K562 (cell line): ENCODE results near the gene ZNF629. TPM values are rescaled to one million over a fixed set of nuclear protein-coding genes. Genes with fewer than 3 reads are reported as not detected.
A peak's percentile ranks its signal among the peaks of the same experiment; 100 is the strongest.

Source experiments
- ATAC-seq: fragments of 200-7000 bp; cut with Tn5 transposase; 3 replicates; pipeline ENCODE4 v1.9.1; 2020; ENCODE audit warnings: moderate library complexity
- BruUV-seq: library from RNA; stranded (reverse); fragments of 400-500 nt; replicated peaks from 2 replicates; lab custom pipeline; 2021; lab: Mats Ljungman, UMichigan
- CTCF ChIA-PET: fragments of 300-600 bp; formaldehyde crosslinking; extraction: SDS; loops from one replicate; lab custom pipeline; 2021; ENCODE audit warnings: low intra/inter-chr PET ratio; lab: Yijun Ruan, JAX
- POLR2A ChIA-PET: fragments of 300-600, 350-650 bp; sonication (Branson Sonifier 250); formaldehyde crosslinking; extraction: SDS; loops from one replicate; lab custom pipeline; 2021; ENCODE audit warnings: antibody characterized with exemption, inconsistent platforms; lab: Yijun Ruan, JAX
- DNase-seq, 4 experiments: peaks; one replicate each; pipeline versions ENCODE4 v3.0.0 to v3.0.0-alpha.2; 2011 to 2018; ENCODE audit warnings: low spot score in 3 of 4, mixed read lengths in 3 of 4; ENCODE audit errors: extremely low read depth in 1 of 4
- FAIRE-seq: peaks from 2 replicates; lab custom pipeline; 2011; peaks lifted over from hg19 to GRCh38; lab: Jason Lieb, UNC
- H2AFZ ChIP-seq: 2 replicates; pipeline ENCODE4 v1.6.0; 2011; ENCODE audit warnings: low read depth, low read length, control low read depth, inconsistent platforms
- H3K27ac ChIP-seq: fragments of 200-600 bp; 3 replicates; pipeline ENCODE4 v1.8.0; 2011; ENCODE audit warnings: low read depth, mild to moderate bottlenecking, control low read depth, inconsistent platforms, low read length, moderate library complexity, mixed read lengths; ENCODE audit errors: extremely low read depth
- H3K27me3 ChIP-seq, 2 experiments: fragments of 300-600 bp in 1 of 2; 2 replicates in 1 of 2; 3 replicates in 1 of 2; pipeline versions ENCODE4 v1.6.0 to v1.8.0; 2011; ENCODE audit warnings: inconsistent platforms in 2 of 2, low read length in 2 of 2, mild to moderate bottlenecking in 1 of 2, mixed read lengths in 1 of 2, moderate library complexity in 1 of 2; ENCODE audit not compliant: control insufficient read depth in 2 of 2, insufficient read depth in 2 of 2
- H3K36me3 ChIP-seq: fragments of 300-600 bp; 3 replicates; pipeline ENCODE4 v1.8.0; 2011; ENCODE audit warnings: mild to moderate bottlenecking, low read length, inconsistent platforms; ENCODE audit not compliant: control insufficient read depth, insufficient read depth
- H3K4me1 ChIP-seq, 2 experiments: fragments of 200-600 bp in 1 of 2; replicated peaks in 1 of 2; 2 replicates in 1 of 2; 3 replicates in 1 of 2; pipeline versions ENCODE4 v1.5.1 to v1.8.0; 2011; ENCODE audit warnings: inconsistent platforms in 2 of 2, low read length in 2 of 2, mild to moderate bottlenecking in 1 of 2, mixed read lengths in 1 of 2, moderate library complexity in 1 of 2; ENCODE audit not compliant: control insufficient read depth in 2 of 2, insufficient read depth in 2 of 2
- H3K4me2 ChIP-seq: 2 replicates; pipeline ENCODE4 v1.6.1; 2011; ENCODE audit warnings: low read length, control low read depth, inconsistent platforms, mixed read lengths; ENCODE audit not compliant: insufficient read depth
- H3K4me3 ChIP-seq: fragments of 200-600 bp; sonication (generic), shearing (Covaris generic); 2 replicates; pipeline ENCODE4 v1.5.1; 2016; ENCODE audit warnings: control low read depth, inconsistent platforms
- H3K79me2 ChIP-seq: fragments of 200-600 bp; 3 replicates; pipeline ENCODE4 v1.8.0; 2011; ENCODE audit warnings: low read length, inconsistent platforms; ENCODE audit not compliant: control insufficient read depth, insufficient read depth
- H3K9ac ChIP-seq, 2 experiments: 2 replicates each; pipeline versions ENCODE4 v1.6.0 to v1.6.1; 2011; ENCODE audit warnings: low read depth in 2 of 2, low read length in 2 of 2, control low read depth in 1 of 2, inconsistent platforms in 1 of 2, mild to moderate bottlenecking in 1 of 2, mixed read lengths in 1 of 2; ENCODE audit not compliant: insufficient read depth in 1 of 2
- H3K9me1 ChIP-seq: one replicate; pipeline ENCODE4 v1.6.0; 2011; ENCODE audit warnings: inconsistent platforms, mild to moderate bottlenecking, low read length, moderate library complexity; ENCODE audit not compliant: control insufficient read depth, insufficient read depth
- H3K9me3 ChIP-seq: replicated peaks from 2 replicates; pipeline ENCODE4 v1.5.1; 2011; ENCODE audit warnings: low read depth, low read length, inconsistent platforms; ENCODE audit not compliant: control insufficient read depth, insufficient read depth
- H4K20me1 ChIP-seq: replicated peaks from 2 replicates; pipeline ENCODE4 v1.6.1; 2011; ENCODE audit warnings: low read length, inconsistent platforms, mixed read lengths; ENCODE audit not compliant: control insufficient read depth, insufficient read depth
- BACH1 ChIP-seq: fragments of 200-800 bp; sonication (Bioruptor generic); IDR thresholded peaks from 2 replicates; pipeline ENCODE4 v1.6.1; 2016; ENCODE audit warnings: missing genetic modification characterization, missing compliant biosample characterization
- CEBPB ChIP-seq: fragments of 450-650 bp; IDR thresholded peaks from 2 replicates; pipeline ENCODE4 v1.6.1; 2016; ENCODE audit warnings: missing genetic modification characterization, missing compliant biosample characterization
- DPF2 ChIP-seq: fragments of 450-650 bp; IDR thresholded peaks from 2 replicates; pipeline ENCODE4 v1.6.1; 2016
- FOXK2 ChIP-seq, 2 experiments: fragments of 450-650 bp; IDR thresholded peaks in 1 of 2; conservative IDR thresholded peaks in 1 of 2; 2 replicates each; pipeline ENCODE4 v1.6.1; 2016; ENCODE audit warnings: low read depth in 2 of 2, mild to moderate bottlenecking in 1 of 2
- KLF13 ChIP-seq: fragments of 450-650 bp; IDR thresholded peaks from 2 replicates; pipeline ENCODE4 v1.6.1; 2016; ENCODE audit warnings: missing genetic modification characterization, low read depth, mild to moderate bottlenecking, missing compliant biosample characterization, moderate library complexity, borderline replicate concordance
- MXI1 ChIP-seq: IDR thresholded peaks from 2 replicates; pipeline ENCODE4 v1.6.1; 2011; ENCODE audit warnings: low read depth, mild to moderate bottlenecking, improper control_type of control experiment, low read length
- PHB ChIP-seq: fragments of 250-450 bp; sonication (Bioruptor Pico); IDR thresholded peaks from 2 replicates; pipeline ENCODE4 v1.5.0; 2021
- PHF20 ChIP-seq: fragments of 450-650 bp; IDR thresholded peaks from 2 replicates; pipeline ENCODE4 v1.6.1; 2018; ENCODE audit not compliant: partially characterized antibody
- PKNOX1 ChIP-seq: fragments of 450-650 bp; IDR thresholded peaks from 2 replicates; pipeline ENCODE4 v1.6.1; 2016
- ZNF347 ChIP-seq: fragments of 450-650 bp; formaldehyde crosslinking; IDR thresholded peaks from 2 replicates; pipeline ENCODE4 v1.4.0; 2020; ENCODE audit warnings: low read depth, mild to moderate bottlenecking, moderate library complexity
- WGBS: fragments of 100-300 bp; shearing (Covaris generic); methylation state at CpG from one replicate; pipeline ENCODE4 v1.1.6; 2016; ENCODE audit warnings: low coverage, mixed read lengths; ENCODE audit not compliant: insufficient coverage; ENCODE audit errors: missing lambda C conversion rate; 5-methylcytosine and 5-hydroxymethylcytosine counted together
- in situ Hi-C: fragments of 300-500 bp; cut with MboI; formaldehyde crosslinking; loops from 4 replicates; pipeline ENCODE4 v1.15.0; 2018; ENCODE audit warnings: inconsistent platforms, mixed read lengths
- intact Hi-C: fragments of 100-400 bp; cut with micrococcal nuclease; formaldehyde crosslinking; loops from 2 replicates; pipeline ENCODE4 v1.14.2; 2022
- polyA plus RNA-seq, 8 experiments: library from polyadenylated mRNA; depleted of rRNA in 4 of 8; stranded (reverse) in 5 of 8; unstranded in 3 of 8; fragments of >200 nt; fragmentation: Nextera tagmentation in 2 of 8; fragmentation: Illumina TruSeq in 1 of 8; extraction: Ambion mirVana in 2 of 8; extraction: Trizol in 1 of 8; gene quantifications; 2 replicates each; pipeline versions ENCODE4 v1.2.1 to v1.2.3, GENCODE V29; 2011 to 2014; ENCODE audit warnings: inconsistent platforms in 1 of 8, missing spikeins in 1 of 8
- total RNA-seq, 7 experiments: library from RNA; depleted of rRNA in 6 of 7; stranded (reverse); fragments of >200 nt in 6 of 7; fragmentation: Illumina TruSeq in 2 of 7; extraction: Trizol in 2 of 7; gene quantifications; 2 replicates each; pipeline versions ENCODE4 v1.2.1 to v1.2.3, GENCODE V29; 2011 to 2021; ENCODE audit warnings: low replicate concordance in 1 of 7
- TF ChIP-seq, protein P1 (sequence below): sonication (generic); formaldehyde crosslinking; IDR thresholded peaks from 2 replicates; pipeline ENCODE4 v1.8.0; 2022; ENCODE audit warnings: missing genetic modification reagents, mild to moderate bottlenecking, moderate library complexity, borderline replicate concordance

ZNF629 gene
- total and polyA plus RNA-seq, 9 of the 15 experiments (the other 6 are each of a cell fraction or from before 2014, with no cell fraction given) = 0.44 to 18.8 (median 7.4) TPM

DNA sequence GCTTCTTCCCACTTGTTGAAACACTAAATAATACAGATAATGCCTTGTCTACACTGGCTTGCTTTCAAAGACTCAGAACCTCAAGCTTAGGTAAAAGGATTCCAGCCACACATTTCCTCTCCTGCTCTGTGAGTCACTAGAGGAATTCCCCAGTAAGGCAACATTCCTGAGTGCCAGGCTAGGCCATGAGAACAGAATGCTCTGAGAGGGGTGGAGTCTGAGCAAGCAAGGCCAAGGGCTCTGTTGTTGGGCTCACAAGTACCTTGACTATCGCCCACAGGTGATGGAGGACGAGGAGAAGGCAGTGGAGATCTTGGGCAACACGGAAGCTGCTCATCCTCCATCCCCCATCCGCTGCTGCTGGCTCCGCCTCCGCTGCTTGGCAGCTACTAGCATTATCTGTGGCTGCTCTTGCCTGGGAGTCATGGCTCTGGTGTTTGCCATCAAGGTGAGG, 45.5 kb downstream of the ZNF629 start:
- FAIRE-seq = no peak
- no peak overlapping the region for H3K4me3 ChIP-seq
- WGBS = 87% methylated on average over 6 of the region's 6 CpGs
- no TSS peak for BruUV-seq
- no peak for DNase-seq
- H3K4me1 ChIP-seq = peaks cover 10 to 23% of the 10 kb centered on the region in 2 experiments; a peak in 4 of 5 replicates
- in situ Hi-C loops (no loop called here), intact Hi-C loops (no loop called here)
- H3K27ac ChIP-seq = no peak overlapping the region
- no peaks in the 10 kb centered on the region for H3K9me3 ChIP-seq
- peaks cover 86% of the 10 kb centered on the region for H3K36me3 ChIP-seq
- no peak for TF ChIP-seq PKNOX1
- TF ChIP-seq PHB = no peak
- no peak for TF ChIP-seq CEBPB (tag)
- no peak for TF ChIP-seq PHF20
- no peak for TF ChIP-seq BACH1 (tag)
- no peak for TF ChIP-seq MXI1
- TF ChIP-seq DPF2 = no peak
- no peak for TF ChIP-seq FOXK2 (conservative IDR thresholded peaks at IDR 0.05 in 1 of 2, IDR thresholded peaks at IDR 0.05 in 1 of 2; ENCODE audit: low read depth in 2 of 2)
- TF ChIP-seq KLF13 = no peak
- no peak for TF ChIP-seq ZNF347 (CRISPR knock-in tag)
- TF ChIP-seq, protein P1, sequence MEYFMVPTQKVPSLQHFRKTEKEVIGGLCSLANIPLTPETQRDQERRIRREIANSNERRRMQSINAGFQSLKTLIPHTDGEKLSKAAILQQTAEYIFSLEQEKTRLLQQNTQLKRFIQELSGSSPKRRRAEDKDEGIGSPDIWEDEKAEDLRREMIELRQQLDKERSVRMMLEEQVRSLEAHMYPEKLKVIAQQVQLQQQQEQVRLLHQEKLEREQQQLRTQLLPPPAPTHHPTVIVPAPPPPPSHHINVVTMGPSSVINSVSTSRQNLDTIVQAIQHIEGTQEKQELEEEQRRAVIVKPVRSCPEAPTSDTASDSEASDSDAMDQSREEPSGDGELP = no peak
- peak overlapping the region in 1 of 2 experiments; percentile 72; a peak in 2 of 4 replicates for H3K9ac ChIP-seq
- CTCF ChIA-PET = no interaction called here
- H3K4me2 ChIP-seq = no peak overlapping the region
- no peaks in the 10 kb centered on the region for H3K27me3 ChIP-seq
- H4K20me1 ChIP-seq = no peaks in the 10 kb centered on the region
- H2AFZ ChIP-seq = no peak overlapping the region
- peaks cover 5% of the 10 kb centered on the region for H3K9me1 ChIP-seq
- no peak for ATAC-seq
- no peaks in the 10 kb centered on the region; the same call in 2 of the 3 replicates for H3K79me2 ChIP-seq
- POLR2A ChIA-PET = interaction anchor here (0.6 to 1.0 kb wide), 3 partner anchors 9 to 64 kb away, joined by 3 to 4 read pairs (median 3); no protein-coding TSS in a partner anchor
